ENCODE measurements around the gene PRCP. TPM values are rescaled to one million over a fixed set of nuclear protein-coding genes. Genes with fewer than 3 reads are reported as not detected.

Gene PRCP
- total RNA-seq, 2 experiments from 2014 or later, result 23.0 to 23.3 TPM

DNA sequence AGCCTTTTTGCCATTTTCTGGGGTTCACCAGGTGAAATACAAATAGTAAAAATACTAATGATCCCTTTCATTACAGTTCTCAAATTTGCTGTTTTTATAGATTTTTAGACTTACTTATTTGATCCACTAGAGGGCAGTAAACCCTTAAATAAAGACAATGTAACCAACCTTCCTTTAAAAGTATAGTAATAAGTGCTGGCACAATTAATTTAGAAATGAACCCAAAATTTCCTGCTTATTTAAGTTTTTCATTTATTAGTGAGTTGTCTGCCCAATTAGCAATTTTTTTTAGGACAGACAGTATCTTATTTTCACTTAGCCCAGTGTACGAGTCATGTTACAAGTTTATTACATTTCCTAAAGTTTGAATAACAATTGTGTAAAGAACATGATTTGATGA is 6.0 kb upstream of the PRCP start:
- peaks cover 61% of the 10 kb centered on the region for H3K4me1 Mint-ChIP-seq (ENCODE audit: low read depth)

DNA sequence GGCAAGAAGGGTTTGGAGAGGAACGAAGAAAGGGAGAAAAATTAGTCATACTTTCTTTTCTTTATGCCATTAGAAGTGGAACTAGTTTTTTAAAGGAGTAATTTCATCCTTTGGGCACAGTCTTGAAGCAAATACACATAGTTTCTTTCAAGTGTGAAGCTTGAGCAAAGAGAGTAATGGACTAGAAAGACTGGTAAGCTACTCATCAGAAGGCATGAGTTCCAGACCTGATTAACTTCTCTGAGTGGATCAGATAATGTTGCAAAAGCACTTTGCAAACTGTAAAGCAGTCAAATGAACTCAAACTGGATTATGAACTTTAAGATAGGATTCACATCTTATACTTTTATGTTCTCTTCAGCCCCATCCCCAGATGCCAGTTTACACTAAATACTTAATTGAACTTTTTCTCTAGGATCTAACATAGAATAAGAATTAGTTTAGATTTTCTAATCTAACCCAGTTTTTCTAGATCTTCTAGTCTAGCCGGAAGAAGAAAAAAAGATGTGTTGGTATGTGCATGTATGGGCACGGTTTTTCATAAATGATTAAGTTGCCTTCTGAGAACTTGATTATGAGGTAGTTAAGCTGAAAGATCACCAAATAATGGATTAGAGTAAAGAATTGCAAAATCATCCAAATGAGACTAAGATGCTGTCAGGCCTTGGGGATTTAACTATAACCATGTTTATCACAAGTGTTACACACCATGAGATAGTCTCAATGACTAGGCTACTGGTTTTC is 3.8 kb upstream of the PRCP start:
- CTCF ChIA-PET, result interaction anchor here (0.6 to 6.5 kb wide), 6 partner anchors 17 to 346 kb away, joined by 3 to 57 read pairs (median 3); partner anchors contain the start of gene ANKRD42
- H3K27ac Mint-ChIP-seq, result no peak overlapping the region
- intact Hi-C loops (cut with micrococcal nuclease), result loop anchor here (10.0 kb wide), 1 partner anchor 821 kb away; no protein-coding TSS in a partner anchor
- no peaks in the 10 kb centered on the region for H3K36me3 Mint-ChIP-seq (ENCODE audit: low read depth)
- no peaks in the 10 kb centered on the region for H3K9me3 Mint-ChIP-seq
- peaks cover 57% of the 10 kb centered on the region for H3K4me1 Mint-ChIP-seq (ENCODE audit: low read depth)
- no peak for DNase-seq
- no peaks in the 10 kb centered on the region for H3K27me3 Mint-ChIP-seq (ENCODE audit: low read depth)
- H3K4me3 Mint-ChIP-seq, result no peak overlapping the region

More for the DNA sequence above, 6.0 kb upstream of the PRCP start:
- H3K27me3 Mint-ChIP-seq (ENCODE audit: low read depth), result no peaks in the 10 kb centered on the region
- no peak overlapping the region for H3K27ac Mint-ChIP-seq
- H3K36me3 Mint-ChIP-seq (ENCODE audit: low read depth), result peaks cover 6% of the 10 kb centered on the region
- DNase-seq, result no peak
- CTCF ChIA-PET, result interaction anchor here (0.6 to 1.8 kb wide), 3 partner anchors 83 to 344 kb away, joined by 3 to 4 read pairs (median 3); no protein-coding TSS in a partner anchor
- intact Hi-C loops (cut with micrococcal nuclease), result loop anchor here (1.0 to 10.0 kb wide), 6 partner anchors 85 to 910 kb away; partner anchors contain the start of gene RAB30
- H3K4me3 Mint-ChIP-seq, result no peak overlapping the region
- H3K9me3 Mint-ChIP-seq, result no peaks in the 10 kb centered on the region

DNA sequence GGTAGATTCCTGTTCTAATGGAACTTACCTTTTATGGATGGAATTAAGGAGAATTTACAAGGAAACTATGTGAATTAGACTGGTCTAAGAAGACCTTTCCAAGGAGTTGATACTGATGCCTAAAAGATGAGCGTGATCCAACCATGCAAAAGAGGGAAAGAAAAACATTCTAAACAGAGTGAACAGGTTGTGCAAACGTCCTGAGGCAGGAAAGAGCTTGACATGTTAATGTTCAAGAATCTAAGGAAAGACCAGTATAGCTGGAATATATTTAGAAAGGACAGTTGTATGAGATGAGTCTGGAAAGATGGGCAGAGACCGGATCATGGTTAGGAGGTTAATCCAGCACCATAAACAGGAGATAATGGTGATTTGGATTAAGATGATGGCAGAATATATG is 2.6 kb upstream of the PRCP start:
- no peaks in the 10 kb centered on the region for H3K9me3 Mint-ChIP-seq
- no peak for DNase-seq
- H3K4me3 Mint-ChIP-seq, result peak overlapping the region; percentile 99
- intact Hi-C loops (cut with micrococcal nuclease), result loop anchor here (10.0 kb wide), 1 partner anchor 822 kb away; no protein-coding TSS in a partner anchor
- peaks cover 54% of the 10 kb centered on the region for H3K4me1 Mint-ChIP-seq (ENCODE audit: low read depth)
- H3K27me3 Mint-ChIP-seq (ENCODE audit: low read depth), result no peaks in the 10 kb centered on the region
- no peak overlapping the region for H3K27ac Mint-ChIP-seq
- CTCF ChIA-PET, result interaction anchor here (6.5 kb wide), 1 partner anchor 36 kb away, joined by 57 read pairs; no protein-coding TSS in a partner anchor
- no peaks in the 10 kb centered on the region for H3K36me3 Mint-ChIP-seq (ENCODE audit: low read depth)

DNA sequence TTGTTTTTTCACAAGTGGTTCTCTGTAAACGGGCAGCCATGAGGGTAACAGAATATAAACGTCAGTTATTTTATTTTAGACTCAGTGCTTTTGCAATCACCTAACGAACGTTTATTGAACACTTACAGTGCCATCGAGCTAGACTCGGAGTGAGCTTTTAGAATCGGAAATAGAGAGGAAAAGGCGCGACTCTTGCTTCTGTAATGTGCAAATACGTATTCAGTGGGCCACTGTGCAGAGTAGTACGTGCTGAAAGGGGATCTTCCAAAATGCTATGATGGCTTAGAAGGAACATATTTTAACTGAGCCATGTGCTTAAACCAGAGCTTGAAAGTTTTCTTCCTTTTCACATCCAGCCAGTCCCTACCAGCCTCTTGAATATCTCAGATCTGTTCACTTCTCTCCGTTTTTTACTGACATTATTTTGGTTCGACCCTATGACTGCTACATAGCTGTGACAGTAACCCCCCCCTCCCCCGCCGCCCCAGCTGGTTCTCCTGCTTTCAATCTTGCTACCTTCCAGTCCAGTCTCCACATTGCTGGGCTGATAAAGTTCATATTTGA is 1.8 kb upstream of the PRCP start:
- intact Hi-C loops (cut with micrococcal nuclease), result loop anchor here (1.0 to 10.0 kb wide), 14 partner anchors 18 to 823 kb away; partner anchors contain the start of genes ANKRD42, CCDC90B and RAB30
- Mint-ChIP-seq H3K4me1 (ENCODE audit: low read depth) (peaks cover 55% of the 10 kb centered on the region), H3K27ac (peak overlapping the region; percentile 99), H3K36me3 (ENCODE audit: low read depth) (no peaks in the 10 kb centered on the region), H3K9me3 (no peaks in the 10 kb centered on the region), H3K4me3 (peak overlapping the region; percentile 99), H3K27me3 (ENCODE audit: low read depth) (no peaks in the 10 kb centered on the region)
- DNase-seq, result peak; percentile 16
- CTCF ChIA-PET, result interaction anchor here (0.6 to 6.5 kb wide), 7 partner anchors 19 to 348 kb away, joined by 3 to 57 read pairs (median 5); partner anchors contain the start of gene RAB30

DNA sequence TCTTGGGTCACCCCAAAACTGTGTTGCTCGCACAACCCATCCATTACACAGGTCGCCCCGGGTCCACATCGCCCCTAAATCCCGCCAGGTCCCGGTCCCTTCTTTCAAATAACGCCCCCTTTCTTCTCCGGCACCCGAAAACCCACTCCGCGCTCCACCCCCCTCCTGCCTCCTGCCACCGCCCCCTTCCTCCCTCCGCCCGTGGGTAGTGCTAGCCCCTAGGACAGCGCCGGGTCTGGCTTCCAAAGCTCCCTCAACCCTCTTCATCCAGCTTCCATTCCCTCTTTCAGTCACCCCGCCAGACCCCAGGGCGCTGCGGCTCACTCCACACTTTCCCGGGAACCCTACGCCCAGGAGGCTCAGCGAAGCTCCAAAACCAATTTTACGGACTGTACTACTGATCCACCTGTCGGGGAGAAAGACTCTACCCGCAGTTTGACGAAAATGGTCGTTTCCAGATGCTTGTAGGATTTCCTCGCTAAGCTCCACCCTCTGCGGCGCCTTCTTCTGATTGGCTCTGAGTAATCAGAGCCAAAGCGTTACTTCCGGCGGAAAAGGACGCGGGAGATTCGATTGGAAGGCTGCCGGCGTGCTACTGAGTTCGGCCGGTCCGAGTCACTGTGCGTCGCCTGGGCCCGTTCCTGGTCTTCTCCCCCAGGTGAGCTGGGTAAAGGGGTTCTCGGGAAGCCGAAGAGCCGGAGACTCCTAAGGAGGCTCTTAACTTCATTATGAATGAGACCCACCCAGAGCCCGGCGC is 1.1 kb upstream of the PRCP start, which contains the start of gene DDIAS:
Gene DDIAS (plus strand): TSS at position 572 of the 757 bp plus-strand sequence. CDS start 13,003 bp downstream, outside the sequence.
- Mint-ChIP-seq H3K4me3 (peak within 1 kb of the TSS; percentile 99), H3K9me3 (no peaks in the 10 kb centered on the region), H3K27me3 (ENCODE audit: low read depth) (no peaks in the 10 kb centered on the region), H3K36me3 (ENCODE audit: low read depth) (peaks cover 2% of the 10 kb centered on the region), H3K4me1 (ENCODE audit: low read depth) (peaks cover 50% of the 10 kb centered on the region), H3K27ac (peak within 1 kb of the TSS; percentile 99)
- CTCF ChIA-PET, result interaction anchor here (0.6 to 6.5 kb wide), 13 partner anchors 14 to 349 kb away, joined by 3 to 57 read pairs (median 3); partner anchors contain the start of gene RAB30
- peak; percentile 98 for DNase-seq
- intact Hi-C loops (cut with micrococcal nuclease), result loop anchor here (1.0 to 10.0 kb wide), 14 partner anchors 19 to 823 kb away; partner anchors contain the start of genes ANKRD42, CCDC90B and RAB30

DNA sequence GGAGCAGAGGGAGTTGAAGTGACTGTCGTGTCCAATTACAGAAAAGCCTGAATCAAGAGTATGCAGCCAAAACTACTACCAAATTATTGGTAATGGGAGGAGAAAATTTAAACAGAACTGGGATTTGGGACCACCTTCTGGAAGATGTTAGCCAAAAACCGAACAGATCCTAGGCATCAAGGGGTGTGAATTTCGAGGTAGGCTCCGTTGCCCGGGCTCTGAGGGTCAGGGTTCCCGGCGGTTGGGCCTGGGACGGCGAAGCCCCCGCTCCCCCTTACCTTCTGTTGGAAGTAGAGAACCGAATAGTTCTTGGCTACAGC is 313 bp downstream of the PRCP start:
- Mint-ChIP-seq H3K4me1 (ENCODE audit: low read depth) (peaks cover 52% of the 10 kb centered on the region), H3K4me3 (peak overlapping the region; percentile 99), H3K27me3 (ENCODE audit: low read depth) (no peaks in the 10 kb centered on the region), H3K27ac (peak overlapping the region; percentile 99), H3K36me3 (ENCODE audit: low read depth) (peaks cover 2% of the 10 kb centered on the region), H3K9me3 (no peaks in the 10 kb centered on the region)
- DNase-seq, result no peak
- intact Hi-C loops (cut with micrococcal nuclease), result loop anchor here (1.0 to 10.0 kb wide), 7 partner anchors 33 to 825 kb away; no protein-coding TSS in a partner anchor
- CTCF ChIA-PET, result interaction anchor here (0.7 to 6.5 kb wide), 7 partner anchors 29 to 393 kb away, joined by 3 to 57 read pairs (median 5); partner anchors contain the start of gene RAB30

DNA sequence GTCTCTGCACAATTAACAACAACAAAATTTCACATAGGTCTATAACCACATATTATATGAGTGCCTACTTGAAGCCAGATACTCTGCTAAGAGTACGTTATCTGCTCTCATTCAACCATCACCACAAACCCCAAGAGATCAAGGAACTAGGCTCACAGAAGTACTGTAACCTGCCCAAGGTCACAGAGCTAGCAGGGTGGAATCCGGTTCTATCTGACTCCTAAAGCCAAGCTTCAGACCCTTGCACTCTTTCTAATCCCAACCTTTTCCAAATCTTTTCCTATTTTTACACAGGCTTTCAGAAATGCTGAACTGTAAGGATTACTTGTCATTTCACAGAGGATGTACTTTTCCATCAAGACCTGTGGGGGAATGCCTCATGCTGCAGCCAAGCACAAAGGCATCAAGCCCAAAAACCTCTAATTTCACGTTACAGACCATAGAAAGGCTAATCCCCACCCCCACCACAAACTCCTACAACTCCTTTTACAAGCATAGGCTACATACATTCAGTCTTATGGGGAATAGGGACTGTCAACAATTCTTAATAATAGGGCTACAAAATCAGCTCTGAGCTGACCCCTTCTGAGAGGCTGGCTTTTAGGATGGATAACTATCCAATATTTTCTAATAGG is 927 bp downstream of the PRCP start:
- Mint-ChIP-seq H3K4me1 (ENCODE audit: low read depth) (peaks cover 49% of the 10 kb centered on the region), H3K27ac (no peak overlapping the region), H3K4me3 (peak overlapping the region; percentile 99), H3K9me3 (no peaks in the 10 kb centered on the region), H3K27me3 (ENCODE audit: low read depth) (no peaks in the 10 kb centered on the region), H3K36me3 (ENCODE audit: low read depth) (peaks cover 2% of the 10 kb centered on the region)
- DNase-seq, result no peak
- CTCF ChIA-PET, result interaction anchor here (1.7 to 6.5 kb wide), 2 partner anchors 32 to 351 kb away, joined by 7 to 57 read pairs; no protein-coding TSS in a partner anchor
- intact Hi-C loops (cut with micrococcal nuclease), result no loop called here

DNA sequence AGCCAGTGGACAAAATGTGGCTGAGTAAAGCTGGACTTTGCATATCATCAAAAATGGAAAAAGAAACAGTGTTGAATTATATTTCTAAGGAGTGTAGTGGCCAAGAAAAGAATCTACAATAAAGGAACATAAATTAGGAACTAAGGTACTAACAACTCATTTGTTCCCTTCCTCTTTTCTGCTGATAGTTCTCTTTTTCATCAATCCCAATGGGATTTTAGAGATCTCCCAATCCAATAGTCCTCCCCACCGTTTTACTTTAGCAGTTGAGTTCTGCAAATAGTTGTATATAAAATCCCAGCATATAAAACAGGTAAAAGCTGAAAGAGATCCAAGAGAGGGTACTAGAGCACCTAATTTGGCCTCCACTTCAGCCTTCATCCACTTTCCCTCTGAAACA is 2.0 kb downstream of the PRCP start:
- peaks cover 2% of the 10 kb centered on the region for H3K36me3 Mint-ChIP-seq (ENCODE audit: low read depth)
- CTCF ChIA-PET, result interaction anchor here (1.8 kb wide), 1 partner anchor 31 kb away, joined by 12 read pairs; no protein-coding TSS in a partner anchor
- no peaks in the 10 kb centered on the region for H3K9me3 Mint-ChIP-seq
- H3K27ac Mint-ChIP-seq, result no peak overlapping the region
- intact Hi-C loops (cut with micrococcal nuclease), result no loop called here
- no peaks in the 10 kb centered on the region for H3K27me3 Mint-ChIP-seq (ENCODE audit: low read depth)
- H3K4me1 Mint-ChIP-seq (ENCODE audit: low read depth), result peaks cover 38% of the 10 kb centered on the region
- DNase-seq, result no peak
- H3K4me3 Mint-ChIP-seq, result no peak overlapping the region

DNA sequence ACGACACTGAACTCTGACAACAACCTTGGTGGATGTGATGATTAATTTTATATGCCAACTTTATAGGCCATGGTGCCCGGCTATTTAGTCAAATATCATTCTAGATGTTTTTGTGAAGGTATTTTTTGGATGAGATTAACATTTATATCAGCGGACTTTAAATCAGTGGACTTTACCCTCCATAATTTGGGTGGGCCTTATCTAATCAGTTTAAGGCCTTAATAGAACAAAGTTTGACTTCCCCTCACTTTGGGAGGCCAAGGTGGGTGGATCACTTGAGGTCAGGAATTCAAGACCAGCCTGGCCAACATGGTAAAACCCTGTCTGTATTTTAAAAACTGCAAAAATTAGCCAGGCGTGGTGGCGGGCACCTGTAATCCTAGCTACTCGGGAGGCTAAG is 4.0 kb downstream of the PRCP start:
- Mint-ChIP-seq H3K9me3 (no peaks in the 10 kb centered on the region), H3K27ac (no peak overlapping the region), H3K36me3 (ENCODE audit: low read depth) (peaks cover 2% of the 10 kb centered on the region), H3K4me1 (ENCODE audit: low read depth) (peaks cover 30% of the 10 kb centered on the region), H3K4me3 (no peak overlapping the region), H3K27me3 (ENCODE audit: low read depth) (no peaks in the 10 kb centered on the region)
- intact Hi-C loops (cut with micrococcal nuclease), result no loop called here
- no peak for DNase-seq
- CTCF ChIA-PET, result interaction anchor here (0.8 to 1.7 kb wide), 3 partner anchors 29 to 354 kb away, joined by 3 to 15 read pairs (median 5); no protein-coding TSS in a partner anchor

DNA sequence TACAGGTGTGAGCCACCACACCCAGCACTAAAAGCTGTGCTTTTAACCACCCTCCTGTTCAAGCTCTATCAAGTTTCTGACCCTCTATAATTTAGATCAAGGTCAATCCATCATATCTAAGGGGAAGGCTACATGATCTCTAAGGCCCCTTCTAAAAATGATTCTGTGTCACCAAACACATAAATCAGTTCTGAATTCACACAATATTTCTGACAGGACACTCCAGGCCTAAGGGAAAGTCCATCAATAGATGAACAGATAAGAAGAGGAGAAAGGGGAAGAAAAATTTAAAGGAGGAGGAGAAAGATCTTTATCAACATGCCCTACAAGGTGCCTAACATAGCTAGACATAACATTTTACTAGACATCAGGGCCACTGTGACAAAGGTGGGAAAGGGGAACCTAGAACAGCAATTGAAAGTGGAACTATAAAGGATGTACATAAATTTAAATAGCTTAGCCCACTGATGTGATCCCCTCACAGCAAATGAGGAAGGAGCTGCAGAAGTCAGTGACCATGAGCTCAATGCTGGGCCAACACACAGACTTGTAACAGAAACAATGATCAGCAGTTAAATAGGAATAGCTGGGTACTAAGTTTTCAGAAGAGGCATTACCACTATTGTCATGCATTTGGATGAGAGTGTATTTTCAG is 4.7 kb downstream of the PRCP start:
- Mint-ChIP-seq H3K9me3 (no peaks in the 10 kb centered on the region), H3K4me3 (no peak overlapping the region), H3K4me1 (ENCODE audit: low read depth) (peaks cover 30% of the 10 kb centered on the region), H3K36me3 (ENCODE audit: low read depth) (peaks cover 2% of the 10 kb centered on the region), H3K27me3 (ENCODE audit: low read depth) (no peaks in the 10 kb centered on the region), H3K27ac (no peak overlapping the region)
- intact Hi-C loops (cut with micrococcal nuclease), result no loop called here
- CTCF ChIA-PET, result interaction anchor here (0.8 to 1.7 kb wide), 3 partner anchors 28 to 355 kb away, joined by 3 to 15 read pairs (median 5); no protein-coding TSS in a partner anchor
- DNase-seq, result no peak

All from activated naive CD4-positive, alpha-beta T cell treated with anti-CD3 and anti-CD28 coated beads for 36 hours (primary cell).